Adrenal gland (tissue), 12 donors: ENCODE results near the gene FYB1. TPM values are rescaled to one million over a fixed set of nuclear protein-coding genes. Genes with fewer than 3 reads are reported as not detected.

Source experiments
- DNase-seq, 7 donors: peaks; one replicate each; pipeline ENCODE4 v3.0.0-alpha.2; 2019 to 2020
- H3K27ac ChIP-seq, 5 donors: fragments of 200-600 bp; sonication (generic) in 4 of 5; 1 replicate in 3 of 5; 2 replicates in 2 of 5; pipeline versions ENCODE4 v1.5.1 to v1.8.0; 2016 to 2020; ENCODE audit warnings: mild to moderate bottlenecking in 1 of 5
- H3K27me3 ChIP-seq: fragments of 200-600 bp; 2 replicates; pipeline ENCODE4 v1.8.0; 2021
- H3K36me3 ChIP-seq, 2 donors: fragments of 200-600 bp; replicated peaks in 1 of 2; 1 replicate in 1 of 2; 2 replicates in 1 of 2; pipeline versions ENCODE4 v1.5.1 to v1.8.0; 2018 to 2022
- H3K4me1 ChIP-seq, 2 donors: fragments of 200-600 bp; replicated peaks in 1 of 2; 1 replicate in 1 of 2; 2 replicates in 1 of 2; pipeline versions ENCODE4 v1.5.1 to v1.8.0; 2018 to 2021
- H3K4me3 ChIP-seq, 4 donors: fragments of 200-600 bp; sonication (generic) in 3 of 4; one replicate each; pipeline ENCODE4 v1.5.1; 2016 to 2018
- H3K9me3 ChIP-seq, 3 donors: fragments of 200-600 bp; sonication (generic) in 1 of 3; replicated peaks in 1 of 3; 1 replicate in 2 of 3; 2 replicates in 1 of 3; pipeline versions ENCODE4 v1.5.1 to v1.8.0; 2016 to 2021
- CTCF ChIP-seq, 6 experiments: fragments of 450-650 bp in 4 of 6; fragments of 200-600 bp in 2 of 6; sonication (generic) in 1 of 6; IDR thresholded peaks; 1 replicate in 5 of 6; 2 replicates in 1 of 6; pipeline versions ENCODE4 v1.5.1 to v1.8.0; 2016 to 2021; ENCODE audit warnings: antibody characterized with exemption in 6 of 6, mild to moderate bottlenecking in 2 of 6, moderate library complexity in 1 of 6
- POLR2A ChIP-seq, 2 donors: fragments of 450-650 bp; IDR thresholded peaks; one replicate each; pipeline ENCODE4 v1.6.1; 2017; ENCODE audit warnings: antibody characterized with exemption in 2 of 2, mild to moderate bottlenecking in 2 of 2, moderate library complexity in 1 of 2
- WGBS, 4 donors: extraction: QIAGEN DNeasy Blood & Tissue Kit in 2 of 4; methylation state at CpG; one replicate each; pipeline versions ENCODE4 v1.1.5 to v1.1.7; 2013 to 2017; 5-methylcytosine and 5-hydroxymethylcytosine counted together
- intact Hi-C, 2 donors: fragments of 100-400 bp; cut with DNase I; formaldehyde crosslinking; loops; one replicate each; pipeline versions ENCODE4 v1.14.1 to v1.15.0; 2022 to 2023
- polyA plus RNA-seq, 3 donors: library from polyadenylated mRNA; stranded (reverse); fragments of 200-250 nt in 2 of 3; fragments of 350-450 nt in 1 of 3; fragmentation: Illumina TruSeq in 1 of 3; extraction: RNeasy Lipid Tissue Mini Kit (QIAGEN cat#74804) in 1 of 3; gene quantifications; one replicate each; pipeline ENCODE4 v1.2.3, GENCODE V29; 2013 to 2014
- total RNA-seq, 9 donors: library from RNA; depleted of rRNA in 4 of 9; stranded (reverse); fragments of >200 nt in 4 of 9; fragments of 120-200 nt in 1 of 9; fragmentation: NEBNext Ultra II Directional in 1 of 9; extraction: Animal tissue kit (Norgen Biotek cat#: 25700) in 1 of 9; gene quantifications; one replicate each; pipeline versions ENCODE4 v1.1.0 to v1.2.4, GENCODE V29; 2013 to 2023
- donor health status: healthy with polysubstance abuse.
- donor health status: Bipolar disorder and iron deficiency.
- donor health status: DM: yes; HTN: yes; CAD: no.
- donor health status: DM: no; HTN: no; CAD: no.
- donor health status: DM: no; HTN: no; CAD: no.
- donor health status: DM: yes; HTN: yes; CAD: no.

FYB1 gene
- total and polyA plus RNA-seq, 12 donors = 1.6 to 29.8 (median 13.6) TPM

GRCh38 chr5:39064450-39064849 is 154.9 kb downstream of the FYB1 start:
- H3K4me1 ChIP-seq = peaks cover 12 to 15% of the 10 kb centered on the region in 2 donors
- DNase-seq = no peak
- H3K36me3 ChIP-seq = no peaks in the 10 kb centered on the region
- H3K27ac ChIP-seq = no peak overlapping the region
- no peak overlapping the region for H3K4me3 ChIP-seq
- WGBS, 4 donors = 95 to 99% (median 98%) methylated on average over 3 of the region's 3 CpGs
- intact Hi-C loops = loop anchor here in 1 of 2 donors (10.0 kb wide), 1 partner anchor 50 kb away; no protein-coding TSS in a partner anchor
- peaks cover 0 to 4% (median 0%) of the 10 kb centered on the region in 3 donors for H3K9me3 ChIP-seq
- H3K27me3 ChIP-seq = no peaks in the 10 kb centered on the region
- TF ChIP-seq POLR2A (IDR thresholded peaks at IDR 0.05) = no peak
- TF ChIP-seq CTCF (IDR thresholded peaks at IDR 0.05) = no peak

- WGBS, 4 donors = 77 to 81% (median 77%) methylated on average over 2 of the region's 2 CpGs
- H3K27ac ChIP-seq = no peak overlapping the region
- no peaks in the 10 kb centered on the region for H3K36me3 ChIP-seq
- intact Hi-C loops = loop anchor here in 1 of 2 donors (10.0 kb wide), 1 partner anchor 48 kb away; no protein-coding TSS in a partner anchor
- H3K4me1 ChIP-seq = peaks cover 18 to 25% of the 10 kb centered on the region in 2 donors
- H3K4me3 ChIP-seq = no peak overlapping the region
- H3K9me3 ChIP-seq = peaks cover 0 to 4% (median 0%) of the 10 kb centered on the region in 3 donors
- DNase-seq = no peak
- H3K27me3 ChIP-seq = no peaks in the 10 kb centered on the region
- TF ChIP-seq CTCF (IDR thresholded peaks at IDR 0.05) (no peak), POLR2A (IDR thresholded peaks at IDR 0.05) (no peak)
Observed at GRCh38 chr5:39063037-39063436, 156.3 kb downstream of the FYB1 start.

DNA sequence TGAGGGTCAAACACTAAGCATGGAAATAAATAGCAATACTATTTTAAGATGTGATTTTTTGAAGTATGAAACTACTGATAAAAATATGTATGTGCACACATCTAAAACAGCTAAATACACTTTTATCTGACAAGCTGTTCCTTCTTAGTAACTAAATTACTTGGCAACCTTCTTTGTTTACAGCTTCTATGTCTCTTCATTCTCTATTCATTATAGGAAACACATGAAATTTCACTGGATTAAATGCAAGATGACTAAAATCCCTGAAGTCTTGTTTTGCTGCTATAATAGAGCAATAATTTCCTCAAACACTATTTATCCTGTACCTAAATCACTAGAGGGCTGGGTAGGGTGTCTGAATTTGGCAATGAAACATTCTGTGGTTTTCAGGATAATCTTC is 156.8 kb downstream of the FYB1 start:
- DNase-seq = no peak
- H3K4me3 ChIP-seq = no peak overlapping the region
- H3K4me1 ChIP-seq = peaks cover 23 to 30% of the 10 kb centered on the region in 2 donors
- H3K27me3 ChIP-seq = no peaks in the 10 kb centered on the region
- intact Hi-C loops = loop anchor here in 1 of 2 donors (10.0 kb wide), 1 partner anchor 48 kb away; no protein-coding TSS in a partner anchor
- H3K9me3 ChIP-seq = peaks cover 0 to 4% (median 0%) of the 10 kb centered on the region in 3 donors
- TF ChIP-seq CTCF (IDR thresholded peaks at IDR 0.05) (no peak), POLR2A (IDR thresholded peaks at IDR 0.05) (no peak)
- H3K27ac ChIP-seq = no peak overlapping the region
- H3K36me3 ChIP-seq = no peaks in the 10 kb centered on the region

- Histone ChIP-seq H3K27ac (no peak overlapping the region), H3K4me3 (no peak overlapping the region), H3K9me3 (peaks cover 0 to 4% (median 0%) of the 10 kb centered on the region in 3 donors), H3K27me3 (no peaks in the 10 kb centered on the region), H3K36me3 (no peaks in the 10 kb centered on the region), H3K4me1 (peaks cover 27 to 35% of the 10 kb centered on the region in 2 donors)
- intact Hi-C loops = loop anchor here in 1 of 2 donors (10.0 kb wide), 1 partner anchor 47 kb away; no protein-coding TSS in a partner anchor
- WGBS, 4 donors = 89 to 93% (median 91%) methylated on average over 3 of the region's 3 CpGs
- TF ChIP-seq POLR2A (IDR thresholded peaks at IDR 0.05) = no peak
- no peak for TF ChIP-seq CTCF (IDR thresholded peaks at IDR 0.05)
- DNase-seq = no peak
Observed at GRCh38 chr5:39062104-39062503, 157.3 kb downstream of the FYB1 start.
